ENCODE data around the gene CES1.
"Not testable (repeated sequence)": the region's sequence is repeated elsewhere in the genome, so short reads cannot be mapped to it uniquely, and the experiment has no call there.

The CES1 gene

DNA sequence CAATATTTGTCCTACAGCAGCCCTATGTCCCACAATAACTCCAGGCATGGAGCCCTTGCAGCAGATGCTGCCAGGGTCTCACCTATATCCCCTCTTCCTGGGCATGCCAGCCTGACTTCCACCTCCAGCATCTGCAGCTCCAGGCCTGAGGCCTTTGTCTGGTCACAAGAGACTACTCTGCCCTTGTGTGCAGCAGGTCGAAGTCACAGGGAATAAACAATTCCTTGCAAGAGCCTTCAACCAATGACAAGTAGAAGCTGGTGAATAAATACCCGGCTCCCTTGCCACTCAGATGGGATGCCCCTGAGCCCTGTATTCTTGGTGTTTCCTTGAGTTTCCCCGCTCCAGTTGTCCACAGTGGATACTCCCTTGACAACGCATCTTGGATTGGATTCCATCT lies 23.0 kb downstream of the CES1 start:
- no peak for DNase-seq (ENCODE audit: extremely low read depth, low read depth)
- TF ChIP-seq, protein P1, sequence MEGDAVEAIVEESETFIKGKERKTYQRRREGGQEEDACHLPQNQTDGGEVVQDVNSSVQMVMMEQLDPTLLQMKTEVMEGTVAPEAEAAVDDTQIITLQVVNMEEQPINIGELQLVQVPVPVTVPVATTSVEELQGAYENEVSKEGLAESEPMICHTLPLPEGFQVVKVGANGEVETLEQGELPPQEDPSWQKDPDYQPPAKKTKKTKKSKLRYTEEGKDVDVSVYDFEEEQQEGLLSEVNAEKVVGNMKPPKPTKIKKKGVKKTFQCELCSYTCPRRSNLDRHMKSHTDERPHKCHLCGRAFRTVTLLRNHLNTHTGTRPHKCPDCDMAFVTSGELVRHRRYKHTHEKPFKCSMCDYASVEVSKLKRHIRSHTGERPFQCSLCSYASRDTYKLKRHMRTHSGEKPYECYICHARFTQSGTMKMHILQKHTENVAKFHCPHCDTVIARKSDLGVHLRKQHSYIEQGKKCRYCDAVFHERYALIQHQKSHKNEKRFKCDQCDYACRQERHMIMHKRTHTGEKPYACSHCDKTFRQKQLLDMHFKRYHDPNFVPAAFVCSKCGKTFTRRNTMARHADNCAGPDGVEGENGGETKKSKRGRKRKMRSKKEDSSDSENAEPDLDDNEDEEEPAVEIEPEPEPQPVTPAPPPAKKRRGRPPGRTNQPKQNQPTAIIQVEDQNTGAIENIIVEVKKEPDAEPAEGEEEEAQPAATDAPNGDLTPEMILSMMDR (IDR thresholded peaks at IDR 0.05; ENCODE audit: low read depth, low read length), result no peak

DNA sequence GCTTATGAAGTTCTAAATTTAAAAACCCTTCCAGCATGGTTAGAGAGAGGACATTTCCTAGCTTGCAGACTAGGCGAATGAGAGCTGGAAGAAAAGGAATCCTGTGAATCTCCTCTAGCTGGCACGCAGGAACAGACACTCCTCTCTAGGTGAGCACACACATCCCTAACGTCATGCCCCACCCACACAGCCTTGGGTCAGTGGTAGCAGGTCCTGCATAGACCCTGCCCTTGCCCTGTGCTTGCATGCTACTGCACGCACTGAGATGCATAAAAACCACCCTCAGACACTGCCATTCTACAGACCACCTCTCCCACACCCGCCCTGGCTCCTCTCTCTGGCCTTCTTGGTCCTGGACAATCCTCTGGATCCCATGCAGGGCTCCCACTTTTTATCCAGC lies 23.5 kb downstream of the CES1 start:
- TF ChIP-seq, protein P1 (IDR thresholded peaks at IDR 0.05; ENCODE audit: low read depth, low read length), result no peak
- DNase-seq (ENCODE audit: extremely low read depth, low read depth), result no peak

DNA sequence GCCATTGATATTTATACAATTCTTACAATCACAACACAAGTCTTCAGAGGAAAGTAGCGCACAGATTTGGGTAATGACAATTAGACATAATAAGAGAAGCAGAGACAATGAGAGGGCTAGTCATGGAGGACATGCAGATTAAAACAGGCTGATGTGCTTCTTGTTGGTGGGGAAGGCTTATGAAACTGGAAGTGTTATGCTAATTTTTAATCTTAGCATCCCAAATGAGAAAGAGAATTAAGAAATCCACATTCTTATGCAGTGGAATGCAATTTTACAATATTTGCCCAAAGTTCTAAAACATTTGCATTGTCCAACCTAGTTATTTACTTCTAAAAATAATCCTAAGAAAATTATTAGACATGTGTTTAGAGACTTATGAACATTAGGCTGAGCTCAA lies 24.6 kb downstream of the CES1 start:
- not testable (repeated sequence) for DNase-seq (ENCODE audit: extremely low read depth, low read depth)

DNA sequence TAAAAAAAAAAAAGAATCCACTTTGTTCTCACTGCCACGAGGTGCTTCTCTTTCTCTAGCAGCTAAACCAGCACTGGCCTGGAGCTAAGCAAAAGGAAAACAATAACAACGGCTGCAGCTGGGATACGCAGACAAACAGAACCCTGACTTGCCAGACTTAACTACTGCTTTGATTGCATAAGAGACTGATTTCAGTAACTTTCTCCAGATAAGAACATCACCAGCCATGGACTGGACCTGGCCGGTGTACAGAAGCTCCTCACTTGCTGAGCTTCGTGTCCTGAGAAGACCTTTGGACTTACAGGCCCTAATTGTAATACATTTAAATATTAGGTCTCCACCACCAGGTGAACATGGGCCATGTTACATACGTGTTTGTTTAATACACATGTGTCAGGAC lies 27.8 kb downstream of the CES1 start:
- not testable (repeated sequence) for DNase-seq (ENCODE audit: extremely low read depth, low read depth)

DNA sequence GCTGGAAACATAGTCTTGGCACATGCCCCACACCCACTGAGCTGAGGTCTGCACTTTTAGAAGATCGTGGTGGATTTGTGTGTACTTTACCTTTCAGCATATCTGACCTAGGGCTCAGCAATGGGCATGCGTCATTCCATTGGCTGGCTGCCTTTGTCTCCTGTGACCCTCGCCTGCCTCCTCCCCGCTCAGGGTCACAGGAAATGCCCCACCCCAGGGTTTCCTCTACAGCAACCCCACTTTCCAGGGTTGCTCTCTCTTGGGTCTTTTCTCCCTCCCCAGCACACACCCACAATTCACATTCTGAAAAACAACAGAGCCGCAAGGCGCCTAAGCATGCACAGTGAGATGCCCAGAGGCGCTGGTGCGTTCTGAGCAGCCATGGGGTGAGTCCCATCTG lies 29.2 kb downstream of the CES1 start:
- not testable (repeated sequence) for DNase-seq (ENCODE audit: extremely low read depth, low read depth)

DNA sequence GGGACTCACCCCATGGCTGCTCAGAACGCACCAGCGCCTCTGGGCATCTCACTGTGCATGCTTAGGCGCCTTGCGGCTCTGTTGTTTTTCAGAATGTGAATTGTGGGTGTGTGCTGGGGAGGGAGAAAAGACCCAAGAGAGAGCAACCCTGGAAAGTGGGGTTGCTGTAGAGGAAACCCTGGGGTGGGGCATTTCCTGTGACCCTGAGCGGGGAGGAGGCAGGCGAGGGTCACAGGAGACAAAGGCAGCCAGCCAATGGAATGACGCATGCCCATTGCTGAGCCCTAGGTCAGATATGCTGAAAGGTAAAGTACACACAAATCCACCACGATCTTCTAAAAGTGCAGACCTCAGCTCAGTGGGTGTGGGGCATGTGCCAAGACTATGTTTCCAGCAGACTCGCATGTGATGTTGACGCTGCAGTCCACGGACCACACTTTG lies 39.9 kb downstream of the CES1 start:
- not testable (repeated sequence) for DNase-seq (ENCODE audit: extremely low read depth, low read depth)

DNA sequence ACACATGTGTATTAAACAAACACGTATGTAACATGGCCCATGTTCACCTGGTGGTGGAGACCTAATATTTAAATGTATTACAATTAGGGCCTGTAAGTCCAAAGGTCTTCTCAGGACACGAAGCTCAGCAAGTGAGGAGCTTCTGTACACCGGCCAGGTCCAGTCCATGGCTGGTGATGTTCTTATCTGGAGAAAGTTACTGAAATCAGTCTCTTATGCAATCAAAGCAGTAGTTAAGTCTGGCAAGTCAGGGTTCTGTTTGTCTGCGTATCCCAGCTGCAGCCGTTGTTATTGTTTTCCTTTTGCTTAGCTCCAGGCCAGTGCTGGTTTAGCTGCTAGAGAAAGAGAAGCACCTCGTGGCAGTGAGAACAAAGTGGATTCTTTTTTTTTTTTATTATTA lies 41.4 kb downstream of the CES1 start:
- not testable (repeated sequence) for DNase-seq (ENCODE audit: extremely low read depth, low read depth)

DNA sequence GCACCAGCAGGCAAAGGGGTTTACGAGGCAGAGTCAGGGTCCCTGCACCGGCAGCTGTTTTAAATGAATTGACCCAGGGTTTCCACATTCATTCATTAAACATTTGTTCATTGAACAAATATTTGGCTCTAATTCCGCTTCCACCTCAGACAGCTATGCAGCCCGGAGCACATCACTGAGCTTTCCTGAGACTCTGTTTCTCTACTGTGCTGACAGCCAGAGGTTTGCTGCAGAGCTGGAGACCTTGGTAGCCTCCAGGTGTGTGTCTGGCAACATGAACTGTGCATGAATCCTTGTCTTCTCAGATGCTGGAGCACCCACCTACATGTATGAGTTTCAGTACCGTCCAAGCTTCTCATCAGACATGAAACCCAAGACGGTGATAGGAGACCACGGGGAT lies 42.7 kb downstream of the CES1 start:
- DNase-seq (ENCODE audit: extremely low read depth, low read depth), result not testable (repeated sequence)

DNA sequence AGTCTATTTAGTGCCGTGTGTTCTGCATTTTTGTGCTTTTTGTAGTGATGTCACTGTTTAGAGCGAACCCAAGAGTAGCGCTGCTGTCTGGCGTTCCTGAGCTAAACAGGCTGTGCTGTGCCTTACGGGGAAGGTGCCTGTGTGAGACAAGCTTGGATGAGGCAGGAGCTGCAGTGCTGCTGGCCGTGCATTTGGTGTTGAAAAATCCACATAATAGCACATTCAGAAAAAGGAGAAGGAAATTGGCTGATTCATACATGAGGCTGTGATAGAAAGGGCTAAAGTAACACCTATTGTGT lies 50.2 kb downstream of the CES1 start:
- not testable (repeated sequence) for DNase-seq (ENCODE audit: extremely low read depth, low read depth)

DNA sequence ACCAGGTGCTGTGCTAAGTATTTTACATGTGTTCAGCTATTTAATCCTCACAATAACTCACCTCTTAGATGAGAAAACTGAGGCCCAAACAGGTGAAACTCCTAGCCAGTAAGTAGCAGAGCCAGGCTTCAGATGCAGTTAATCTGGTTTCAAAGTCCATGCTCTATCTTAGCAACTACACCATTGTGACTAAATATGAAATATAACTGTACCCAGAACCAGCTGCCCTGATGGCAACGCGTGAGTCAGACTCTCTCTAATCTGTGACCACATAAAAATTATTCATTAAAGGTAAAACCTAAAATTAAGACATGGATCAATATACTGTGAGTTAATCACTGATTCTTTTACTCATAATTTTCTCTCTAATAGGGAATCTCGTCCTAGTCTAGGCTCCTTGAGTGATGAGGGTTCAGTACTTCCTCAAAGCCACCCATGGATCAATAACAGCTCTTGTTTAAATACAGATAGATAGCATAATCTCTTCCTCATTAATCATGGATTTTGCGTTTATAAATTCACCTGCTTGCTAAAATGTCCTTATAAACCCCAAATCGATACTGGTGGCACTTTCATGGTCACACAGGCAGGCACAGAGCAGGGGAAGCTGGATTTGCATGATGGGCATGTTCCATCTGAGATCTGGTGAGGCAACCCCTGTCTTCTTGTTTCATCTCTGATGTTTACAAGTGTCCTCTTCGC lies 50.7 kb downstream of the CES1 start:
- not testable (repeated sequence) for DNase-seq (ENCODE audit: extremely low read depth, low read depth)

DNA sequence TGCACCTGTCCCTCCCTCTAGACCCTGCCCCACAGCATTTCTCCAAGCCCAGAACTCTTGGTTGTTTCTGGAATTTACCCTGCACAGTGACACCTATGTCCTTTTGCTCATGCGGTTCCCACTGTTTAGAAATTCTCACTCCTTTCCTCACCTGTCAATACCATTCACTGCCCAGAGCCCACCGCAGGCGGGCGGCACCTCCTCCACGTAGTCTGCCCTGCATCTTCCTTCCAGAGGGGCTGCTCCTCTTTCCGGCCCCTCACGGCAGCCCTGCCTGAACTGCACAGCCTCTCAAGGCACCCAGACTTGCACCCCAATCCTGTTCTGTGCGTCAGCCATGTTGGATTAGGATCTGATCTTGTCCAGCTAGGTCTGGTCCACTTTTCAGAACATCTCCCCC lies 51.4 kb downstream of the CES1 start:
- DNase-seq (ENCODE audit: extremely low read depth, low read depth), result not testable (repeated sequence)

DNA sequence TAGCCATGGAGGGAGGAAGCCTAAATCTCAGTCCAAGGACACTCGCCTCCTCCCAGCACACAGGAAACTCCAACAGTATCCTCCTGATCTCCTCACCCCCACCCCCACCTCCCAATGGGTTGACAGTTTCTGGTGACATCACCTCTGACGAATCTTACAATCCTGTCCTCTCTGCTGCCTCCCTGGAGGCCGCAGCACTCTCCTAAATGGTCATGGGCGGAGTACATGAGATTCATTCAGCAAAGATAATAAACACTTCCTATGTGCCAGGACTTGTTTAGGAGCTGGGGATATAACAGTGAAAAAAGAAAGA lies 52.8 kb downstream of the CES1 start:
- not testable (repeated sequence) for DNase-seq (ENCODE audit: extremely low read depth, low read depth)

DNA sequence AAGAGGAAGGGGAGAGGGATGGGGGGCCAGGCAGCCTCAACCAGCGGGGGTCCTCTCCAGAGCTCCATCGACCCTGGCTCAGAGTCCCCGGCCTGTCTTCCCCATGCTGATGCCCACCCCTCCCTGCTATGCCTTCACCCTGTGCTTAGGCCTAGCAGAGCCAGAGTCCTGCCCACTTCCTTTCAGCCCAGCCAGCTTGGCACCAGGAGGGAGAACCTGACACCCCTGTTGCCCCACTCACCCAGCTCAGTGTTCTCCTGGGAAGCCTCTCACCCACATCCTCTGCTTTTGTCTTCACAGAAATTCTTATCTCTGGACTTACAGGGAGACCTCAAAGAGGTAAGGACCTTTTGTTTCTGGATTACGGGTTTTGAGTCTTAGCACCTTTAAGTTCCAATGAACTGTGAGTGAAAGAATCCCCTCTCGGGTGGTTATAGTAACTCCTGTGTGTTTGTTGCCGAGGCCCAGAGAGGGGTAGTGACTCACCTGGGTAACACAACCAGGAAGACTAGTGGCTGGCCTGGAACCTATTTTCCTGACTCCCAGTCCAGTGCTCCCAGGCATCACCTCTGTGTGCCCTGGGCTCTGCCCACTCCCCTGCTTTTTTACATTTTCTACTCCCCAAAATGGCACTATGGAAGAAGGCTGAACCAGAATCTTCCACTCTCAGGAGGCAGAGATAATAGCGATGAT lies 53.3 kb downstream of the CES1 start:
- TF ChIP-seq, protein P1 (IDR thresholded peaks at IDR 0.05; ENCODE audit: low read depth, low read length), result no peak
- no peak for DNase-seq (ENCODE audit: extremely low read depth, low read depth)
